ENCODE measurements around the gene PXYLP1.

PXYLP1 gene

DNA sequence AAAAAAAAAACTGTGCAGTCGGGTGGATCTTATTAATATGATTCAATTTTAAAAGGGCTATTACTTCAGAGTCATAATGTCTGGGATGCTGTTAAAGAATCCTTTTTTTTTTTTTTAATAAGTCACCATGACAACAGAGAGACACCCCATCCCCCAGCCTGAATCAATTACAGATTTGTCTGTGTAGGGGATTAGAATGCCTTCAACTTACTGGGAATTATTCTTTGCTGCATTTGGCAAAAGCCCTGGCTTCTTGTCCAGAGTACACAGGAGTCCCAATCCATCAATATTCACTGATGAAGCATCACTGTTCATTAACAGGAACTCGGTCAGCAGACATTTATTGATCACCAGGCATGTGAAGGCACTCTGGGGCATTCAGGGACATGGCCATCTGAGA is 12.7 kb upstream of the PXYLP1 start:
- no peak for TF ChIP-seq YY1 (IDR thresholded peaks at IDR 0.05; ENCODE audit: low read depth)

DNA sequence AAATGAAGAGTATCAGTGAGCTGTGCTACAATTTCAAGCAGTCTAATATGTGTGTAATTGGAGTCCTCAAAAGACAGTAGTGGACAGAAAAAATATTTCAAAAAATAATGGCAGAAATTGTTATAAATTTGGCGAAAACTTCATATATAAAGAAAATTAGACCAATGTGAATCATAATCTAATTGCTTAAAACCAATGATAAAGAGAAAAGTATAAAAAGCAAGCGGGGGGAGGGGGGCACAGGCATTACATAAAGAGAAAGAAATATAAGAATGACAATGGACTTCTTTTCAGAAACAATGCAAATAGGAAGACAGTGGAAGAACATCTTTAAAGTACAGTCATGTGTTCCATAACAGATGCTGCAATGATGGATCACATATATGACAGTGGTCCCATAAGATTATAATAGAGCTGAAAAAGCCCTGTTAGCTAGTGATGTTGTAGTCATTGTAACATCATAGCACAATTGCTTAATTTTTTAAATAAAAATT is 7.9 kb upstream of the PXYLP1 start:
- TF ChIP-seq EP300 (IDR thresholded peaks at IDR 0.05; ENCODE audit: borderline replicate concordance) (no peak), CREB1 (IDR thresholded peaks at IDR 0.05; ENCODE audit: low read depth) (no peak), TAF1 (IDR thresholded peaks at IDR 0.05; ENCODE audit: low read depth) (no peak), TEAD4 (IDR thresholded peaks at IDR 0.05) (no peak), NFIC (IDR thresholded peaks at IDR 0.05) (no peak), ZBTB7A (IDR thresholded peaks at IDR 0.05; ENCODE audit: low read depth) (no peak), EGR1 (IDR thresholded peaks at IDR 0.05) (no peak), REST (IDR thresholded peaks at IDR 0.05; ENCODE audit: low read depth) (no peak), RAD21 (IDR thresholded peaks at IDR 0.05; ENCODE audit: low read depth) (no peak), TCF12 (IDR thresholded peaks at IDR 0.05; ENCODE audit: low read depth) (no peak), FOXM1 (IDR thresholded peaks at IDR 0.05; ENCODE audit: borderline replicate concordance, low read depth) (no peak), YY1 (IDR thresholded peaks at IDR 0.05; ENCODE audit: low read depth) (no peak)
- TF ChIP-seq, protein P1, sequence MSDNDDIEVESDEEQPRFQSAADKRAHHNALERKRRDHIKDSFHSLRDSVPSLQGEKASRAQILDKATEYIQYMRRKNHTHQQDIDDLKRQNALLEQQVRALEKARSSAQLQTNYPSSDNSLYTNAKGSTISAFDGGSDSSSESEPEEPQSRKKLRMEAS (IDR thresholded peaks at IDR 0.05): no peak
- TF ChIP-seq, protein P2, sequence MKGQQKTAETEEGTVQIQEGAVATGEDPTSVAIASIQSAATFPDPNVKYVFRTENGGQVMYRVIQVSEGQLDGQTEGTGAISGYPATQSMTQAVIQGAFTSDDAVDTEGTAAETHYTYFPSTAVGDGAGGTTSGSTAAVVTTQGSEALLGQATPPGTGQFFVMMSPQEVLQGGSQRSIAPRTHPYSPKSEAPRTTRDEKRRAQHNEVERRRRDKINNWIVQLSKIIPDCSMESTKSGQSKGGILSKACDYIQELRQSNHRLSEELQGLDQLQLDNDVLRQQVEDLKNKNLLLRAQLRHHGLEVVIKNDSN (IDR thresholded peaks at IDR 0.05): no peak

DNA sequence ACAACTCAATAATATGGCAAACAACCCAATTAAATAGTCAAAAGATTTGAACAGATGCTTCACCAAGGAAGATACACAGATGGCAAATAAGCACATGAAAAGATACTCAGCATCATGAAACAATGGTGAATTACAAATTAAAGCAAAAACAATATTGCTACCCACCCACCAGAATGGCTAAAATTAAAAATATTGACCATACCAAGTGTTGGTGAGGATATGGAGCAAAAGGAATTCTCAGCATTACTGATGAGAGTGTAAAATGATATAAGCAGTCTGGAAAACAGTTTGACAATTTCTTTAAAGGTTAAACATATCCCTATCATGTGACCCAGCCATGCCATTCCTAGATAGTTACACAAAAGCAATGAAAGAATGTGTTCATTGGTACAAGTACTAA is 5.7 kb upstream of the PXYLP1 start:
- TF ChIP-seq, protein P1 (IDR thresholded peaks at IDR 0.05): no peak
- TF ChIP-seq EGR1 (IDR thresholded peaks at IDR 0.05): no peak
- TF ChIP-seq RAD21 (IDR thresholded peaks at IDR 0.05; ENCODE audit: low read depth): no peak
- no peak for TF ChIP-seq EP300 (IDR thresholded peaks at IDR 0.05; ENCODE audit: borderline replicate concordance)
- TF ChIP-seq FOXM1 (IDR thresholded peaks at IDR 0.05; ENCODE audit: borderline replicate concordance, low read depth): no peak
- TF ChIP-seq NFIC (IDR thresholded peaks at IDR 0.05): no peak
- no peak for TF ChIP-seq TCF12 (IDR thresholded peaks at IDR 0.05; ENCODE audit: low read depth)
- no peak for TF ChIP-seq REST (IDR thresholded peaks at IDR 0.05; ENCODE audit: low read depth)
- TF ChIP-seq ZBTB7A (IDR thresholded peaks at IDR 0.05; ENCODE audit: low read depth): no peak
- no peak for TF ChIP-seq CEBPB (IDR thresholded peaks at IDR 0.05)
- no peak for TF ChIP-seq TAF1 (IDR thresholded peaks at IDR 0.05; ENCODE audit: low read depth)
- TF ChIP-seq, protein P2 (IDR thresholded peaks at IDR 0.05): no peak
- no peak for TF ChIP-seq YY1 (IDR thresholded peaks at IDR 0.05; ENCODE audit: low read depth)
- TF ChIP-seq TEAD4 (IDR thresholded peaks at IDR 0.05): no peak
- no peak for TF ChIP-seq CREB1 (IDR thresholded peaks at IDR 0.05; ENCODE audit: low read depth)

DNA sequence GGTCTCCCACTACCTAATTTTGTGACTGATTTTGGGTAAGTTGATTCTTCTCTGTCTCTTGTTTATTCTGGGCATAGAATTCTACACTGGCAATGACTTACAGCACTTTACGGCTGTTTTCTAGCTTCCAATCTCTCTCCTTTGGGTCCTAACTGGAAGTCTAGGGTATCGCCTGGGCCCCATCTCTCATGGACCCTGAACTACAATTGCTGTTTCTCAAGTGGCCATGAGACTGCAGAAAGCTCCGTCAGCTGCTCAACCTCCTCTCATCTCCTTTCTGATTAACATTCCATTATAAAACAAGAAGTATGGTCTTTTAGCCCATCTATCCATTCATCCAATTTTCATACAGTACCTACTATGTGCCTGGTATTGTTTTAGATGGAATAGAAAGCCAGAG is 4.4 kb upstream of the PXYLP1 start:
- no peak for TF ChIP-seq RAD21 (IDR thresholded peaks at IDR 0.05; ENCODE audit: low read depth)
- TF ChIP-seq CEBPB (IDR thresholded peaks at IDR 0.05): no peak
- TF ChIP-seq TAF1 (IDR thresholded peaks at IDR 0.05; ENCODE audit: low read depth): no peak

- TF ChIP-seq, protein P2 (IDR thresholded peaks at IDR 0.05): no peak
- TF ChIP-seq, protein P1 (IDR thresholded peaks at IDR 0.05): no peak
- TF ChIP-seq YY1 (IDR thresholded peaks at IDR 0.05; ENCODE audit: low read depth) (no peak), CREB1 (IDR thresholded peaks at IDR 0.05; ENCODE audit: low read depth) (no peak), CEBPB (IDR thresholded peaks at IDR 0.05) (no peak), TEAD4 (IDR thresholded peaks at IDR 0.05) (no peak), NFIC (IDR thresholded peaks at IDR 0.05) (no peak)
Measured at GRCh38 chr3:141227752-141228151, 3.9 kb upstream of the PXYLP1 start.

DNA sequence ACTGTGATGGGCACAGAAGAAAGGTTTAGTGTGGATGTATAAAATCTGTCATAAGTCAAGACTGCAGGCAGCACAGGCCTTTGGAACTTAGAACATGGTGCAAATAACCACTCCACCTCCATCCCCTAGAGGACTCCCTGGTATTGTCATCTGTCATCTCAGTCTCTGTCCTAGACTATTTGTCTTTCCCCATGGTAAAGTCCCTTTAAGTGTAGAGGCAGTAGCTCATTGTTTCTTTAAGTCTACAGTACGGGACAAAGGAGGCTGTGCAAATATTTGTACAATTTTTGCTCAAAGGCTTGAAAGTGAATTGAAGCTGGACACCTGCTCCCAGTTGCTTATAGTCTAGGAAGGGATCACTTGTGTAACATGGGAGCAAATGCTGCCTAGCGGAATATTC is 3.2 kb upstream of the PXYLP1 start:
- TF ChIP-seq, protein P1 (IDR thresholded peaks at IDR 0.05): no peak
- TF ChIP-seq TEAD4 (IDR thresholded peaks at IDR 0.05) (no peak), YY1 (IDR thresholded peaks at IDR 0.05; ENCODE audit: low read depth) (no peak), TAF1 (IDR thresholded peaks at IDR 0.05; ENCODE audit: low read depth) (no peak), CREB1 (IDR thresholded peaks at IDR 0.05; ENCODE audit: low read depth) (no peak), EP300 (IDR thresholded peaks at IDR 0.05; ENCODE audit: borderline replicate concordance) (no peak), CEBPB (IDR thresholded peaks at IDR 0.05) (no peak), RAD21 (IDR thresholded peaks at IDR 0.05; ENCODE audit: low read depth) (no peak), ZBTB7A (IDR thresholded peaks at IDR 0.05; ENCODE audit: low read depth) (no peak), NFIC (IDR thresholded peaks at IDR 0.05) (no peak), REST (IDR thresholded peaks at IDR 0.05; ENCODE audit: low read depth) (no peak), EGR1 (IDR thresholded peaks at IDR 0.05) (no peak), TCF12 (IDR thresholded peaks at IDR 0.05; ENCODE audit: low read depth) (no peak), FOXM1 (IDR thresholded peaks at IDR 0.05; ENCODE audit: borderline replicate concordance, low read depth) (no peak)
- TF ChIP-seq, protein P2 (IDR thresholded peaks at IDR 0.05): no peak
